Neural progenitor cell (in vitro differentiated cells): Measurements from ENCODE around the gene ZNF124.
"Not testable (repeated sequence)": the region's sequence is repeated elsewhere in the genome, so short reads cannot be mapped to it uniquely, and the experiment has no call there.

Experiments
- EZH2 ChIP-seq: fragments of 200-600 bp; sonication (generic); IDR thresholded peaks from 2 replicates; pipeline ENCODE4 v1.6.1; 2017; ENCODE audit warnings: antibody characterized with exemption, mild to moderate bottlenecking, moderate library complexity
- EZH2phosphoT487 ChIP-seq: fragments of 200-600 bp; sonication (generic); IDR thresholded peaks from 2 replicates; pipeline ENCODE4 v1.6.1; 2017; ENCODE audit warnings: antibody characterized with exemption
- TF ChIP-seq, protein P1 (sequence below): fragments of 200-600 bp; sonication (generic); IDR thresholded peaks from 2 replicates; pipeline ENCODE4 v1.5.1; 2017; ENCODE audit warnings: antibody characterized with exemption, mild to moderate bottlenecking

DNA sequence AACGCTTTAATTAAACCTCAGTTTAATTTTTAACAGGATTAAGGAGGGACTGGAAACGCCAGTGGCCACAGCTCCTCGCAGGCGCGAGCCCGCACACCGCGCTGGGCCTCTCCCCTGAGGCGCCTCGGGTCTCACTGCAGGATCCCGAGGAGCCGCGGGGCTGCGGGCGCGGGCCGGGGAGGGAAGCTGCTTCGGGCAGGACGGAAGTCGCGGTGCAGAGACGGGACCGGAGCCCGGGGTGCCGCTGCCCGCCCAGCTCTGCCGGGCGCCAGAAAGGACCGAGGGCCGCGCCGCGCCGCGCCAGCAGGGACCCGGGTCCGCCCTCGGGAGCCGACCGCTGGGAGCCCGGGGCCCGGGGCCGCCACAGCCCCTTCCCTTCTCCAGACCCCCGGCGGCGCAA lies 377 bp downstream of the ZNF124 start:
- TF ChIP-seq, protein P1, sequence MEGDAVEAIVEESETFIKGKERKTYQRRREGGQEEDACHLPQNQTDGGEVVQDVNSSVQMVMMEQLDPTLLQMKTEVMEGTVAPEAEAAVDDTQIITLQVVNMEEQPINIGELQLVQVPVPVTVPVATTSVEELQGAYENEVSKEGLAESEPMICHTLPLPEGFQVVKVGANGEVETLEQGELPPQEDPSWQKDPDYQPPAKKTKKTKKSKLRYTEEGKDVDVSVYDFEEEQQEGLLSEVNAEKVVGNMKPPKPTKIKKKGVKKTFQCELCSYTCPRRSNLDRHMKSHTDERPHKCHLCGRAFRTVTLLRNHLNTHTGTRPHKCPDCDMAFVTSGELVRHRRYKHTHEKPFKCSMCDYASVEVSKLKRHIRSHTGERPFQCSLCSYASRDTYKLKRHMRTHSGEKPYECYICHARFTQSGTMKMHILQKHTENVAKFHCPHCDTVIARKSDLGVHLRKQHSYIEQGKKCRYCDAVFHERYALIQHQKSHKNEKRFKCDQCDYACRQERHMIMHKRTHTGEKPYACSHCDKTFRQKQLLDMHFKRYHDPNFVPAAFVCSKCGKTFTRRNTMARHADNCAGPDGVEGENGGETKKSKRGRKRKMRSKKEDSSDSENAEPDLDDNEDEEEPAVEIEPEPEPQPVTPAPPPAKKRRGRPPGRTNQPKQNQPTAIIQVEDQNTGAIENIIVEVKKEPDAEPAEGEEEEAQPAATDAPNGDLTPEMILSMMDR, result not testable (repeated sequence)
- not testable (repeated sequence) for TF ChIP-seq EZH2, EZH2phosphoT487
